ENCODE measurements around the gene TNRC6B.
A peak's percentile ranks its signal among the peaks of the same experiment; 100 is the strongest.
"Not testable (repeated sequence)": the region's sequence is repeated elsewhere in the genome, so short reads cannot be mapped to it uniquely, and the experiment has no call there.

The TNRC6B gene, protein sequence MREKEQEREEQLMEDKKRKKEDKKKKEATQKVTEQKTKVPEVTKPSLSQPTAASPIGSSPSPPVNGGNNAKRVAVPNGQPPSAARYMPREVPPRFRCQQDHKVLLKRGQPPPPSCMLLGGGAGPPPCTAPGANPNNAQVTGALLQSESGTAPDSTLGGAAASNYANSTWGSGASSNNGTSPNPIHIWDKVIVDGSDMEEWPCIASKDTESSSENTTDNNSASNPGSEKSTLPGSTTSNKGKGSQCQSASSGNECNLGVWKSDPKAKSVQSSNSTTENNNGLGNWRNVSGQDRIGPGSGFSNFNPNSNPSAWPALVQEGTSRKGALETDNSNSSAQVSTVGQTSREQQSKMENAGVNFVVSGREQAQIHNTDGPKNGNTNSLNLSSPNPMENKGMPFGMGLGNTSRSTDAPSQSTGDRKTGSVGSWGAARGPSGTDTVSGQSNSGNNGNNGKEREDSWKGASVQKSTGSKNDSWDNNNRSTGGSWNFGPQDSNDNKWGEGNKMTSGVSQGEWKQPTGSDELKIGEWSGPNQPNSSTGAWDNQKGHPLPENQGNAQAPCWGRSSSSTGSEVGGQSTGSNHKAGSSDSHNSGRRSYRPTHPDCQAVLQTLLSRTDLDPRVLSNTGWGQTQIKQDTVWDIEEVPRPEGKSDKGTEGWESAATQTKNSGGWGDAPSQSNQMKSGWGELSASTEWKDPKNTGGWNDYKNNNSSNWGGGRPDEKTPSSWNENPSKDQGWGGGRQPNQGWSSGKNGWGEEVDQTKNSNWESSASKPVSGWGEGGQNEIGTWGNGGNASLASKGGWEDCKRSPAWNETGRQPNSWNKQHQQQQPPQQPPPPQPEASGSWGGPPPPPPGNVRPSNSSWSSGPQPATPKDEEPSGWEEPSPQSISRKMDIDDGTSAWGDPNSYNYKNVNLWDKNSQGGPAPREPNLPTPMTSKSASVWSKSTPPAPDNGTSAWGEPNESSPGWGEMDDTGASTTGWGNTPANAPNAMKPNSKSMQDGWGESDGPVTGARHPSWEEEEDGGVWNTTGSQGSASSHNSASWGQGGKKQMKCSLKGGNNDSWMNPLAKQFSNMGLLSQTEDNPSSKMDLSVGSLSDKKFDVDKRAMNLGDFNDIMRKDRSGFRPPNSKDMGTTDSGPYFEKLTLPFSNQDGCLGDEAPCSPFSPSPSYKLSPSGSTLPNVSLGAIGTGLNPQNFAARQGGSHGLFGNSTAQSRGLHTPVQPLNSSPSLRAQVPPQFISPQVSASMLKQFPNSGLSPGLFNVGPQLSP (N-terminal part only)

DNA sequence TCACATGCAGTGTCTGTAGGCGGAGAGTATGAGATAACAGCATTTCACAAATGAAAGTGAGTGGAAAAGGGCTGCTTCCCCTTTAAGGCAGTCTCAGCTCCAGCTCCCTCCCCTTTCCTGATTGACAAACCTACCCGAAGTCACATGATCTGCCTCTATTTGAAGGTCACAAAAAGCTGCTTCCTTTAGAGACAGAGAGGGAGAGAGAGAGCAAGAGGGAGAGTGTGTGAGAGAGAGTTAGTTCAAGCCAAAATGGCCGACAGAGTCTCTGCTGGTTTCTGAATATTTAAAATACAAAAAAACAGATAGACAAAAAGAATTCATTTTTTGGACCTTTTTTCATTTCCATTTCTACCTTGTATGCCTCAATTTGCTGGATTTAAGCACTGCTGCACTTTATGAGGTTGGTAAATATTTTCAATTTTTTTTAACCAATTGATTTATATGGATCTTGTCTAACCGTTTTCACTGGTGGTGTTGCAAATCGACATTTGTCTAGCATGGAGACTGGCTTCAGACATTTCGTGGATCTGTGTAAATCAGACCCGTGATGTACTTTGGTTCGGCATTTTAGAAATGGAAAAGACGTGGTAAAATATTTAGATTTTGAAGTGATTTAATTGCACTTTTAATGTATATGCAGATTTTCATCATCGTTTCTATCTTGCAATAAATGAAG, at the start of gene TNRC6B:
TSS of gene TNRC6B (plus strand) at position 188 of the 679 bp plus-strand sequence. CDS start at position 399, 211 bp downstream.
- peak; percentile 92 for DNase-seq

DNA sequence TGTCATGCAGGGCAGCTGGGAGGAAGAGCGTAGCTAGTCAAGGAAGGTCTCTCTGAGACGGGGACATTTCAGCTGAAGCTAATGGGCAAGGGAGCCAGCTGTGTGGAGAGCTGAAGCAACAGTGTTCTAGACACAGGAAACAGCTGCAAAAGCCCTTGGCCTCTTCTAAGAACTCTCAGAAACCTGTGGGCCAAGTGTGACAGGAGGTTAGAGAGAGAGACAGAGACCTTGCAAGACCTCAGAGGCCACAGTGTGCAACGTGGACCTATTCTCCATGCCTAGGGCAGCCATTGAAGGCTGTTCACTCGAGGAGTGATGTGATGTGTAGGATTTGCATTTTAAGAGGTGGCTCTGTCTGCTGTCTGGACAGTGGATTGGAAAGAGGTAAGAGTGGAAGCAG, 48.7 kb upstream of the TNRC6B start:
- DNase-seq, result no peak

DNA sequence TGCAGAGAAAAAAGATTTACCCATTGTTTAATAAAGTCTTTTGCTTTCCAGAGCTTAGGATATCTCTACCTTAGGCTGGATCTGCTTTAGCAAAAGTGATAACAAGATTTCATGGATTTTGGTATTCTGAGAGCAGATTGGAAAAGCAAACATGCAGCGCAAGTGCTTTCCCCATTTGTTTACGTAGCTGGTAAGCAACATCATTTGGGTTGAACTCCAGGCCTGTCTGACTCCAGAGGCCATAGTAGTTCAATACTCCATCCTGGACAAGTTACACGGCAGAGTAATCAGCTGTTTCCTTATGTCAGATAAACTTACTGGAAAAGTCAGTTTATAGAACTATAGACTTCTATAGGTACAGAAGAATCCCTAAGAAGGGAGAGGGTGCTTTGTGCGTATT, 40.6 kb upstream of the TNRC6B start:
- DNase-seq, result no peak

DNA sequence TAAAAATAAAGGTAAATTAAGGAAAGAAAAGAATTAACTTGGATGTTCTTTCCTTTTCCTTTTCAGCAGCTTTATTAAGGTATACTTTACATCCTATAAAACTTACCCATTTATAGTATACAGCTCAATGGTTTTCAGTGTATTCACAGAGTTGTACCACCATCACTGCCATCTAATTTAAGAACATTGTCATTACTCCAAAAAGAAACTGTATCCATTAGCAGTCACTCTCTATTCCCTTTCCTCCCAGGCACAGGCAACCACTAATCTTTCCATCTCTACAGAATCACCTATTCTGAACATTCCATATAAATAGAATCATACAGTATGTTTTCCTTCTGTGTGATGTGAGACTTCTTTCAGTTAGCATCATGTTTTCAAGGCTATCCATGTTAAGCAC, 38.9 kb upstream of the TNRC6B start:
- no peak for DNase-seq

DNA sequence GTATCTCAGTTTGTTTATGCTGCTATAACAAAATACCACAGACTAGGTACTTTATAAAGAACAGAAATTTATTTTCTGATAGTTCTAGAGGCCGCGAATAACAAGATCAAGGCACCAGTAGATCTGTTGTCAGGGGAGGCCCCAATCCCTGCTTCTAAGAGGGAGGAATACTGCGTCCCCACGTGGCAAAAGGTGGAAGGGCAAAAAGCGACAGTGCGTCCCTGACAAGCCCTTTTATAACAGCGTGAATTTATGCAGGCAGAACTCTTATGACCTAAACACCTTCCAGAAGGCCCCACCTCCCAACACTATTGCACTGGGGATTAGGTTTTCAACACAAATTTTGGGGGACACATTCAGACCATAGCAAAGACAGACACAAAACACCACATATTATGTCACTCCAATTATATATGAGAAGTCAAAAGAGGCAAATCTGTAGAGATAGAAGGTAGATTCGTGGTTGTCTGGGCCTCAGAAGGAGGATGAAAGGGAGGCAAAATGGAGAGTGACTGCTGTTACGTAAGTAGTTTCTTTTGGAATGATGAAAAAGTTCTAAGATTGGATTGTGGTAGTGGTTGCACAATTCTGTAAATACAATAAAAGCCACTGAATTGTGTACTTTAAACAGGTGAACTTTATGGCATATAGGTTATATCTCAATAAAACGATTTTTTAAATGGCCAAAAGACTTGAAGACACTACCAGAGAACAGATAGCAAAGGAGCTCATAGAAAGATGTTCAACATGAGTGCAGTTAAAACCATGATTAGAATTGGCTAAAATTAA, 30.1 kb upstream of the TNRC6B start:
- no peak for DNase-seq

DNA sequence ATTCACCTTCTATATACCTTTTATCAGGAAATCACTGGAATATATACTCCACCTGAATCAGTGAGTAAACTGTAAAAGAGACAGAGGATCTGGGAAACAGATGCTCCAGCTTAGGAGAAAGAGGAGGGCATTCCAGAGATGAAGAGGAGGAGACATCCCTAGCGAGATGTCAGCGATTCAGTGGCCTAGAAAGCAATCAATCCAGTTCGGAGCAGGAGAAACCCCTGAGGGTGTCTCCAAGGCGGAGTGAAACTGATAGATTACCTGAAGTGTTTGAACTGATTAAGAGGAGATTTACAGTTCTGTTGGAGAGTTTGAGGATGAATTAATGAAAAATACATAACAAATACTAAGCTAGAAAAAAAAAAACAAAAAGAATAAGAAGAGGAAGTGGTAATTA, 24.5 kb upstream of the TNRC6B start:
- DNase-seq, result no peak

DNA sequence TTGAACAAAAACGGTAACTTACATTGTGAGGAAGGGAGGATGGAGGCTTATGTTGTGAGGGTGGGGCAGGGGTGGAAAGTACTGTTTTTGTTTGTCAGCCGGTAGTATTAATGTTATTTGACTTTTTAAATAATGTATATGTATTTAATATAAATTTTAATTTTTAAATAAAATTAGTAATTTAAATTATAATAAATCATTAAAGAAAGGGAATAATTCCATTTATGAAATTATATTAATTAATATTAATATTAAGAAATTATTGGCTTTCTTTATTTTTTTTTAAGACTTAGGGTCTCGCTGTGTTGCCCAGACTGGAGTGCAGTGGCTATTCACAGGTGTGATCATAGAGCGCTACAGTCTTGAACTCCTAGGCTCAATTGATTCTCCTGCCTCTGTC, 24.0 kb upstream of the TNRC6B start:
- no peak for DNase-seq

DNA sequence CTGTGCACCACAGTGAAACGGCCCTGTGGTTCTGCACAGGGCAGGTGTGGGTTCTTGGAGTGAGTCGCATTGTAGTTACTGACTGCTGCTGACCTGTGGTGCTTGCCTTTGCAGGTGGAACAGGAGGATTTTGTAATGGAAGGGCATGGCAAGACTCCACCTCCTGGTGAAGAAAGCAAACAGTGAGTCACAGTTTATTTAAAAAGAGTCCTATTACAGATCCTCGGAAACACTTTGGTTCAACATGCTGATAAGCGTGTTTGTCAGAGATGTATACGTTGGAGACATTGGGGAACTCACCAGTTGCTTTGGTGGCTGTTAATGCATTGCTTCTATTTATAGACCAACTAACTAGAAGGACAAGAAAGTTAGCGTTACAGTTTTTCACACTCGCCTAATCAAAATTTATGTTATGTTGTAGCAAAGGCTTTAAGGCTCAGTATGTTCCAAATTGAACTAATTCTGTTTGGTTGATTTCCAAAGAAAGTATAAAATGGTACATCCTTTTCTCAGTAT, 21.7 kb upstream of the TNRC6B start:
- DNase-seq, result peak; percentile 61

DNA sequence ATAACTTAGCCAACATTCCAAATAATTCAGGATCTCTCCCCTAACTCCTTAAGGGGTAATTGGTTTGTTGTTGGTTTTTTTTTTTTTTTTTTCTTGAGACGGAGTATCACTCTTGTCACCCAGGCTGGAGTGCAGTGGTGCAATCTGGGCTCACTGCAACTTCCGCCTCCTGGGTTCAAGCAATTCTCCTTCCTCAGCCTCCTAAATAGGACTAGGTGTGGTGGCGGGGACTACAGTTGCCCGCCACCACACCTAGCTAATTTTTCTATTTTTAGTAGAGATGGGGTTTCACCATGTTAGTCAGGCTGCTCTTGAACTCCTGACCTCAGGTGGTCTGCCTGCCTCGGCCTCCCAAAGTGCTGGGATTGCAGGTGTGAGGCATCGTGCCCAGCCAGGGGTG, 21.0 kb upstream of the TNRC6B start:
- not testable (repeated sequence) for DNase-seq

DNA sequence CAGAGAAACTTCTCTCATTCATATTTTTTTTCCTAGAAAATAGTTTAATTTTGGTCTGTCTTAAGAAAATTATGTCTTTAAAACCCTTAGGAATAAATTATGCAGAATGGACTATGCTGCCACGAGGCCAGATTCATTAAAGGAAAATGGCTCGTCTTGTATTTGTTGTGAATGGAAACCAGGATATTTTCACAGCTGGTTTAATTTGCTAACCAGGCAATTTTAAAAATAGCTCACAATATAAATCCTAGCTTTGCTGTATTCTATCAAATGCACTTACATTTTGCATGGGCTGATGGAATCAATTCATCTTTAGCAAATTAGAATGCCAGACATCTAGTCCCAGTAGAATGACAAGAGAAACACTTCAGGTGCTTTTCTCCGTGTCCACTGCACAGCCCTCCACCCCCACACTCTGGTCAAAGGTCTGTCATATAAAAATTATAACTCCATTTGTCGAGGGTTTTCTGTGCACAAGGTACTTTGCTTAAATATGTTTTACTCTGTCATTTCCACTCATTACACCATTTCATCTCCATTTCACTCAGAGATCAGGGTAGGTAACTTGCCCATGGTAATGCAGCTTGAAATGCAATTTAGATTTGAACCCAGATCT, 20.3 kb upstream of the TNRC6B start:
- DNase-seq, result no peak

DNA sequence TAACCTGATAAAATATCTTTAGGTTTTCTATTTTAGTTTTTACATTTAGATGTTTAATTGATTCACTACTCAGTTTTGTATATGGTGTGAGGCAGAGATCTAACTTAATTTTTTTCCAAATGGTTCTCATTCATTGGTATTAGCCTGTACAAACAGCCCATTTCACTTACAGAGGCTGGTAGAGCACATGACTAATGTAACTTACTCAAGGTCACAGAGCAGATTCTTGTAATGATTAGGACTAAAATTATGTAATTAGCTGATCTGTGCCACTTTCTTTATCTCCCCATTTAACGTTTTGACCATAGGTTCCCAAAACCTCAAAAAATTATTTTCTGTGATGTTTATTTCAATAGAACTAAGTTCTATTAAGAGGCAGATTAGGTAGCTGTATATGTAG, 16.5 kb upstream of the TNRC6B start:
- DNase-seq, result no peak

DNA sequence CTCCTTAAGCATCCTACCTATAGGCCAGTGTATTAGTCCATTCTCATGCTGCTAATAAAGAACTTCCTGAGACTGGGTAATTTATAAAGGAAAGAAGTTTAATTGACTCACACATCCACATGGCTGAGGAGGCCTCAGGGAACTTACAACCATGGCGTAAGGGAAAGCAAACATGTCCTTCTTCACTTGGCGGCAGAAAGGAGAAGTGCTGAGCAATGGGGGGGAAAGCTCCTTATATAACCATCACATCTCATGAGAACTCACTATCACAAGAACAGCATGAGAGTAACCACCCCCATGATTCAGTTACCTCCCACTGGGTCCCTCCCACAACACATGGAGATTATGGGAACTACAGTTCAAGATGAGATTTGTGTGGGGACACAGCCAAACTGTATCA, 12.2 kb upstream of the TNRC6B start:
- DNase-seq, result not testable (repeated sequence)

DNA sequence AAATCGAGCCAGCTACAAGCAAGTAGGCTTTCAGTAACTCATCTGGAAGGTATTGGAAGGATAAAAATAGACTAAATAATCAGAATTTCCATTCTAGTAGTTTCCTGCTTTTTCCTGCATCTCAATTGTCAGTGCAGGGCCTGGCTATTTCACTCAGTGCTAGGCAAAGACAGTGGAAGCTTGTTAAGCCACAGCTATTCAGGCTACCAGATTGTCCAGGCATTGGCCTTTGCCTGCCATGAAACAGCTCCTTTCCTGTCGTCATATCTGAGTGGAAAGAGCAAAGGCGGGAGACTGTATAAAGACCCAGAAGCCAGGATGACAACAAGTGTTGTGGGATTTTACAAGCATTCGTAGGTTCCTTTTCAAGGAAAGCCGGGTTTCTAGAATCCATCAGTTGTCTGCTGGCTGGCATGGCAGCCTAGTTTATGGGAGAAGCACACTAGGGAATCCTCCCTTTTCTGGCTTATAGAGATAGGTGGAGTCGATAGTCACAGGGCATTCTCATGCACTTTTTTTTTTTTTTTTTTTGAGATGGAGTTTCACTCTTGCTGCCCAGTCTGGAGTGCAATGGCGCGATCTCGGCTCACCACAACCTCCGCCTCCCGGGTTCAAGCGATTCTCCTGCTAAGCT, 2.0 kb upstream of the TNRC6B start:
- no peak for DNase-seq

DNA sequence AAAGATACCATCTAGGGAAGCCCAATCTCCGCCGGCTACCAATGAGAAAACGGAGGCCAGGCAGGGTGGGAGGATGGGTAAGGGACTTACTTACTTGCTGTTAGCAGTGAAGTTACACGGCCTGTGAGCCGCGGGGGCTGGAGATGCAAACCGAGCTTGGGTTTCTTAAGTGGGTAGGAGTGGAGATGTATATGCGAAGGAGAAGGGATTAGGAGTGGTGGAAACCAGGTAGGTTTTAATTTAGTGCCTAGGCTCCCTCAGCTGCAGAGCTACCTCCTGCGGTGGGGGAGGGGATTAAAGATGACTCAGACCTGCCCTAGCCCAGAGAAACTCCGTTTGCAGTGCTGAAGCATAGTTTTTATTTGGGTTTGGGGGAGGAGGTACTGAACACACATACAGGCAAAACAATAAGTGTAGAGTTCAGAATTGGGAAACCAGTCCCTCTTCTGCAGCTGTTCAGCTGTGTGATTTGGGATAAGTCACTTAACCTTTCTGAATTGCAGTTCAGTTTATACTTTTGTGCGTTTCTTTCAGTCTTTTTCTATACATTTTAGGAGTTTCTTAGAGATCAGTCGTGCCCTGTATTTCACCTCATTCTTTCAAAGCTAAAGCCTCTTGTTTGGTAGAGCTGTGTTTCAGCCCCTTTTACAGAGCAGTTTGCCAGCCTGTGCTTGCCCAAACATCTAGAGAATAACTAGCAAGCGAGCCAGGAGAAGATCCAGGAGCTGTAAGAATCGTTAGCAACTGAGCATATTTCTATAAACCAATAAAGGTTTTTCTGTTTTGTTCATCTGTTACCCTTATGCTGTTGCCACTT, 596 bp upstream of the TNRC6B start:
- no peak for DNase-seq

DNA sequence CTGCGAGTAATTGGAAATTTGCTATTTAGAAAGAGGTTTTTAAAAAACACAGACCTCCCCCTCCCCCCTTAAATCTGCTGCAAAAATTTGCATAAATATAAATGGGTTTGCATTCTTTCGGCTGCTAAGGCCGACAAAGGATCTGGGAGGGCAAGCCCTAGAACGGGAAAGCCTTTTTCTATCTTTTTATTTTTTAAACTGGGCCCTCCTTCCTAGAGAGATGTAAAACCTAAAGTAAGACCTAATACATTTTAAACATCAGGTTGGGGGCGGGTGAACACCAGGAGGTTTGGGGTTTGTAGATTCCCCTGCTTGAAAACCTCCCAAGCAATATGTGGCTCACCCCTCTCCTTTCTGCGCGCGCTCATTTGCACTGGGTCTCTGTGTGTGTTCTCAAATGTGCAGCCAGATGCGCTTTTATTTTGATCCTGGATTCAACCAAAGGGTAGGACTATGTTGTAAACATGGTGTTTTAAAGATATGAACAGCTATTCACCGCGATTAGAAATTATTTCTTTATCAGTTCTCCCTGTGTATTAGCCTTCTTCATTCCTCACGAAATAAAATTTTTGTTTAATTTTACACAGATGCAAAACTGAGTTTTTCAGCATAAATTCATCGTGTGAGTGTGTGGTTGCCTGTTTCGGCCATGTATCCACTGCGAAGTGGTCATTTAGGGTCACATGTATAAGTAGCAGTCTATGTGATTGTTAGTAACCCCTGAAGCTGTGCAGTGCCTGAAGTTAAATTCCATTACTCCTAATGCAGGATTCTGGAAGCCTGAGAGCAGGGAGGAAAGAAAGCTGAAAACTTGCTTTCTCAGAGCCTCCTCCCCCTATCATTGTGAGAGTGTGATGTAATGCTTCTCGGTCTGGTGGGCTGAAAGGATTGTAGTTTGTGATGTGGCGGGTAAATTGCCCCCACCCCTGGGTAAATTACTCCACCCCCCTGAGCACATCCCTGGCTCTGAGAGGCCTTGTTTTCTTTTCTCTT, 988 bp downstream of the TNRC6B start:
- no peak for DNase-seq

DNA sequence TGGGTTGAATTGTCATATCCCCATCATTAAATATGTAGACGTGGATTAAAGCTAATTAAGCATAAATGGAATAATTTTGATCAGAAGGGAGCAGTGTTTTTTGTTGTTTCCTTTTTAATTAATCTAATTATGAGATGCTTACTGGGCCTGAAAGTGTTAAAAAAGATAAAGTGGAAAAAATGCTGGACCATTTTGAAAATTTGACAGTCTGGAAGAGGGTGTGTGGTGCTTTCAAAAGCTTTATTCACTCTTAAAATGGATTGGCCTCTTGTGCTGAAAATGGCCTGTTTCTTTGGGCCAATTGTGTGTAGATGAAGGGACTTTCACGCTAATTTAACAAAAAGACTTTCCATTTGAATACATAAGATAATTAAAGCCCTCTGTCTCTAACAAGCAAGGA, 1.8 kb downstream of the TNRC6B start:
- DNase-seq, result no peak

DNA sequence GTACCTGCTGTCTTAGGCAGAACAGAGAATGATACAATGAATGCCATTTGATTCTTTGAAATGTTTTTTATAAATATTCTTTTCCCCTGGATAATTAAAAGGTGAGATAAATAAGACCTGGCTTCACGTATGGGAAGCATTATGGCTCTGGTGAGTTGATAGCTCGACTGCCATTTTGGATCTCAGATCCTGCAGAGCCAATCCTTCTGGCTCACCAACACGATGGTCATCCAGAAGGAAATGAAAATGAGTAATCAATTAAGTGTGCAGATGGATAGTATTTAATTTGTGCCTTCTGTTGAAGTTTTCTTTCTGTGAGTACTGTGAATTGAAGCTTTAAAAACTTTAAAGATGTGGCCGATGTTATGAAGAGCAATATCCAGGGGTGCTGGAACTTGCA, 2.7 kb downstream of the TNRC6B start:
- no peak for DNase-seq

DNA sequence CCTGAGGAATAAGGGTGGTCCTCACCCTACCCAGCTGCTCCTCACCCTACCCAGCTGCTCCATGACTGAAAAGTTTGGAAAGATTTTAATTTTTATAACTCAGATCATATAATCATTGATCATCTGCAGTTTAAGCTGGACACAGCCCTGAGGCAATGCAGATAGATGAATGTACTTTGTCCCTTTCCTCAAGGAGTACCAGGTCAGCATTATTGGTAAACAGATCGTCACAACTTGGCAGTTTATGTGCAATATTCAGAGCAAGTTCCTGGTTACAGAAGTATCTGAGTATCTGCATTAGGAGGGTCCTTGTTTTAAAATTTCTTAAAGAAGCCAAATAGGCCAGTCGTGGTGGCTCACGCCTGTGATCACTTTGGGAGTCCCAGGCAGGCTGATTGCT, 3.6 kb downstream of the TNRC6B start:
- DNase-seq, result no peak
